Inflammatory macrophage treated with lipopolysaccharide for 1 hour (primary cell): ENCODE measurements around the gene GZF1.
A peak's percentile ranks its signal among the peaks of the same experiment; 100 is the strongest.
"Not testable (repeated sequence)": the region's sequence is repeated elsewhere in the genome, so short reads cannot be mapped to it uniquely, and the experiment has no call there.

Experiments used
- DNase-seq, 2 donors: peaks; one replicate each; pipeline ENCODE4 v3.0.0-alpha.2; 2020 to 2022

The GZF1 gene

DNA sequence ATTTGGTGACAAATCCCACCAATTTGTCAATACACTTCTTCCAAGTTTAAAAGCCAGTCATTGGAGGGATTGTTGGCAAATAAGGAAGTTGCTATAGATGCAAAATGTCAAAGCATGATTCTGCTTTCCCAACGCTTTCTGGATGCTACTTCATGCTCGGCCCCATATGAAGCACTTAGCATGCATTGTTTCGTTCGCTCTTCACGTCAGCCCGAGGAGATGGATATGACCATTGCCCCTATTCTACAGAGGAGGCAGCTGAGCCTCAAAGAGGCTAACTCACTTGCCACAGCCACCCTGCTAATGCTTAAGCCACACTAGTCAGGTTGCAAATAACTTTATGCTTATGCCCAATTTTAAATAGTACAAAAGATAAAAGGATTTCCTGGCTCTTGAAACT, 14.2 kb upstream of the GZF1 start:
- peak; percentile 18 to 24 for DNase-seq

- DNase-seq, result not testable (repeated sequence)
These were observed 13.5 kb upstream of the GZF1 start for GRCh38 chr20:23348510-23348909.

DNA sequence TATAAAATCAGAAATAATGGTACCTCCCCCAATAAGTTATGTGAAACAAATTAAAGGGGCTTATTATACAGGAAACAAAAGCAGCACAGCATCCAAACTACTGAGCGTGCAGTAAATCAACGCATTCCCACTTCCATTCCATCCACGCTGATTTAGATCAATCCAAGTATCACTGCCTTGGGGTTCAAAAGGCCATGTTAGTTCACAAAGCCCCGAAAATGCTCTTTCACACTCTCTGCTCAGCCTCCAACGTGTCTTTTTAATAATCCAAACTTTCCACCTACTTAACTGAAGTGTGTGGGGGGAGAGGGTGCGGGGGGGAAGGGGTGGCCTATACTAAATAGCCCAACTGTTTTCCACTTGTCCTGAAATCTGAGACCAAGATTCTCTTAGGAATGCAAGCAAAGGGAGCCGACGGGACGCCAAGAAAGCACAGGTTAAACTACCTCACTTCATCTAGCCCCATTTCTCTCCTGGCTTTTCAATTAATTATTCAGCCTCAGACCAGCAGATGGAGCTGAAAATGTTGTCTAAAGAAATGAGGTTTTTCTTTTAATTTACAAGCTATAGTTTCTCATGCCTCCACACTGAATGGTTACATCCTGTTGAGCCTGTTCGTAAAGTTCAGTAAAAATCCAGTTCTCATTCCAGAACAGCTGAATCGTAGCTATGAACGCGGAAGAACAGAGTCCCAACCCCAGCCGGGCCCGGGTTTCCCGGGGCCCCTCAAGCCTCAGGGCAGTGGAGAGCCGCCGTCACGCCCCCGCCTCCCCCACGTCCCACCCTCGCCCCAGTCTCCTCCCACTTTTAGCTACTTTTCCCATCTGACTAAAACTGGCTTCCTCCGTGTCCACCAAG, 12.4 kb upstream of the GZF1 start:
- DNase-seq, result no peak

GRCh38 chr20:23350196-23350903, 11.6 kb upstream of the GZF1 start, which contains the start of gene NXT1:
Gene NXT1, plus strand, starts transcription at chr20:23350791. Its CDS starts 3,251 bp downstream, at chr20:23354042.
- peak; percentile 98 to 100 for DNase-seq

- DNase-seq, result peak; percentile 19 to 25
These were observed 10.8 kb upstream of the GZF1 start for GRCh38 chr20:23350904-23351838.

DNA sequence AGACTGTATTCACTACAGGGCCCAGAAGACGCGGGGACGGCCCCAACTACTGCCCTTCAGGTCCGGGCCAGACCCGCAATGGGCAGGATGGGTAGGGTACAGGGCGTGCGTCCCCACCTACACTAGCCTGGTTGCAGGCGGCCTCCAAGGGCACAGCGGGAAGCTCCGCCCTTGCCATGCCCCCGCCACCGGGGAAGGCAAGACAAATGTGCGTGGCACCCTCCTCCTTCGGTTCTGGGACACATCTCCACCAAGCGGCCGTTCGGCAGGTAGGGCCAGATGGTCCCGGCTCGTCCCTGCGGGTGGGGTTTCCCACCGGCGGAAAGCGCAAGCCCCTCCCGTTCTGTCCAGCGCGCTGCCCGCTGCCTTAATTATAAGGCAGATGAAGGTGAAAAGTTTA, 5.8 kb upstream of the GZF1 start:
- no peak for DNase-seq

DNA sequence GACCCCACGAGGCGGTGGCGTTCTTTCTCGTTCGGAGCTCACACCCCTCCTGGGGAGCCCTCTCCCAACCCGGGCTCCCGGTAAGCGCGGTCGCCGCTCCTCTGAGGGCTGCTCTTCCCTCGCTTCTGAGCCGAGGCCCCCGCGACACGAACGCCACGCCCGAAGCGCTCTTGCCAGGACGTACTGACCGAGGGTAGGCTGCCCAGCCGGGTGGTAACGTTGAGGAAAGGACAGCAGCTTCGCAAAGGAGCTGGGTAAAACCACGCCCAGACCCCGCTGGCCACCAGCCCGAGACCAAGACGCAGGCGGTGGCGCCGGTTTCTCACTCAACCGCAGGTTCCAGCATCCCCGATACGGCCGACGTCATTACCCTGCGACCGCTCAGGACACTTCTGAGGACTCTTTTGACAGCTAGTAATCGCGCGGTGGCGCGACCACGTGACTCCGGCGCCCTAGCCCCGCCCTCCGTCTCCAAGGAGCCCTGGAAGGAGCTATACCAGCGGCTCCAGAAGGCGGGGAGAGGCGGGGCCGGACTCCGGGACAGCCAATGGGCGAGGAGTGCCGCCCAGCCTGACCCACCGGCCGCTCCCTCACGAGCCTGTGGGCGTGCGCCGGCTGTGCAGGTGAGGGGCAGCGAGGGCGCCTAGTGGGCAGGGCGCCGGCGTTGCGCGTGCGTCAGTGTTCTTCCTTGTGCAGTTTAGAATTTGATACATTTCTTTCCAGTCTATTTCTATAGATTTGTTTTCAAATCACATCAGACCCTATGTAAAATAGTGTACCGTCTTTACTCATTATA, 4.0 kb upstream of the GZF1 start:
- peak; percentile 99 for DNase-seq

DNA sequence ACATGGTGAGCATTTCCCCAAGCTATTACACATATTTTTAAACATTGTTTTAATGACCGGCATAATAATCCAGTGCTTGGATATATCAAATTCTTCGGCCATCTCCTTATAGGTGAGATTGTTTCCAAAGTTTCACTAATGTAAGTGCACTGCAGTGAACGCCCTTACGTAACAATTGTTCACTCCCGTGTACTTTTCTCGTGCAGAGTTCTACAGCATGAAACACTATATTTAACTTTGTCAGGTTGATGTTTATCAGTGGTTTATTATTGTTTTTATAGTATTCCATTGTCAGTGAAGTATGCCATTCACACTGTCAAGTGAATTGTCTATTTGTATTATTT, 3.4 kb upstream of the GZF1 start:
- no peak for DNase-seq

DNA sequence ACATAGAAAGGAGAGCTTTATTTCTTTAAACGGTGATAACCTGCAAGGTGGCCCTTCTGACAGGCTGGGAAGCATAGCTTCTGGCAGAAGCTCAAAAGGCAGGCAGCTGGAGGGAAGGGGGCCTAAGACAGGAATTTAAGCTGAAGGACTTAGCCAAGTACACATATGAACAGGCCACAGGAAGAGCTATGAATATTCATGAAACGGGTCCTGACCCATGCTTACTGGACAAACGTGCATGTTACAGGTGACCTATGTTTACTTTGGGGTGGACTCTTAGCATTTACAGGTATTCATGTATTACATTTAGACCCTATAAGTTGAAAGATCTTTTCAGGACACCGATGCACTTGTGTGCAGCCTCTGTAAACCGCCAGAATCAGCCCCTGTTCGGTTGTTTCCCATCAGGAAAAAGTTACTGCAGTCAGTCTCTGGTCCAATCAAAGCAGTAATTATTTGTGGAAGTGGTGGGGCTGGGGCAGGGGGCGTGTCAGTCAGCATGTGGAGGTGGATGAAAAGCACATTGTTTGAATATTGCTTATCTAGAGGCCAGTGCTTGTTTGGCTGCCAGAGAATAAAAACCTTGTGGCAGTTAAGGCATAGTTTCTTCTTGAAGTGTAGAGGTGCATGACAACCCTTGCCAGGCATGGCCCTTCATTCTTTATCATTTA, 2.9 kb upstream of the GZF1 start:
- DNase-seq, result no peak

DNA sequence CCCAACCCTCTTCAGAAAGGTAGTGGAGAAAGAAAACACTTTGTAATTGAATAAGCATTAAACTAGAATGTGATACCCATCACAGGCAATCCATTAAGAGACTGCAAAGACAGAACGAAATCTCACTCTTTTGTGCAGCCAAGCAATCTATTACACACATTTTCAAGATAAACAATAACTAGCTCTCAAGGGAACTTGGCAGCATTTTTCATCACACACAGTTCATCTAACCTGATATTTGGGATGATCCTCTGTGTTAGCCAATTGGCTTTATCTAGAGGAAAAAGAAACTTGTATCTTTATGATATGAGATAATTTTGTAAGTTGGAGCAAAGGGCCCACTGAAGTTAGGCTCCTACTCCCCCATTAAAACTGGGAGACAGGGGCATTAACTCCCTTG, 1.5 kb upstream of the GZF1 start:
- no peak for DNase-seq

DNA sequence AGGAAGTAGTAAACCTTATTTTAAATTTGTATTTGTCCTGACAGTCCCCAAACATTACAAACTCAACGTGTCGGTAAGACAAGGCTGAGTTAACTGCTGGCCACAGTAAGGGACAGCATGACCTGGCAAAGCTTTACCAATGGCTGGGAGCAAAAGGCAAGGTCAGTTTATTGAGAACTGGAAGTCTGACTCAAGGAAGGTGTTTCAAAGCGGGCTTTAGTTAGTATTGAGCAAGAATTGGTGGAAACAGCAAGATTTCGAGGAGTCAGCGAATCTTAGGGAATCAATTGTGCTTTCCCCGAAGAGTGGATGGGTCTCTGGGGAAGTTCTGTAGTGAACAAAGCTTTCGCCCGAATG, 885 bp upstream of the GZF1 start:
- peak; percentile 53 to 60 for DNase-seq

DNA sequence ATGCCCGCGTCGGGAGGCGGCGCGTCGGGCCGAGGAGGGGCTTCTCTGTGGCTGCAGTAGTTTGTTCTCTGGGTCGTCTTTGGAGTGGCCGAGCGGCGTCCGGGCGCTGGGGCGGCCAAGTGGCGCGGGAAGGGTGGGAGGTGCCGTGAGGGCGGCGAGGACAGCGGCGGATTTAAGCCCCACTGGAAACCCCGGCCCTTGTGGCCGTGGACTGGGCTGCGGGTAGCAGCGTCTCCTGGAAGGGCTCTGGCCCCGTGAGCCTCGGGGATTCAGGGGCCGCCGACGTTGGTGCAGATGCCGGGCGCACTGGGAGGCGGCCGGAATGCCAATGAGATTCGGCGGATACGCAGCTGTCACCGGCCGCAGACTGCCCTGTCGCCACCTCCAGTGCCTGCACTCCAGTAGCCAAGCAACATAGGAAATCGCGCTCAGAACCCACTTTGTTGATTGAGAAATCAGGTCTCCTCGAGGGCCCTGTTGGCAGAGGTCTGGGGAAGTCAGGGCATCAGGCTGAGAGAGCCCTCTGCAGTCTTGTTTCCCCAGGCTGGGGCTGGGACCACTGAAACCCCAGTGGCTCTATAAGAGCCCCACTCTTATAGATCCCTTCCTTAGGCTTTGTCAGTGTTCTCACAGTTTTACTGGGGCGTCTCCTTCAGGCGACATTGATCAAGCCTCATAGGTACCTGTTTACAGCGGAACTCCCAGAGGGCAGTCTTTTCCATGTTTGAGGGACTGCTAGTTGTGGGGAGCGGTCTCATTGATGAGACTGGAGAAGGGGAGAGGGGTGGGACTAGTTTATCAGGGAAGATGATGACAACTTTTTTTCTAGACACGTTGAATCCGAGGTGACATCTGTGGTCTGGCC, 642 bp downstream of the GZF1 start:
- DNase-seq, result peak; percentile 37 to 41

- DNase-seq, result no peak
These were observed 1.3 kb downstream of the GZF1 start for GRCh38 chr20:23363257-23363649.

- DNase-seq, result no peak
These were observed 3.6 kb downstream of the GZF1 start for GRCh38 chr20:23365390-23366165.

DNA sequence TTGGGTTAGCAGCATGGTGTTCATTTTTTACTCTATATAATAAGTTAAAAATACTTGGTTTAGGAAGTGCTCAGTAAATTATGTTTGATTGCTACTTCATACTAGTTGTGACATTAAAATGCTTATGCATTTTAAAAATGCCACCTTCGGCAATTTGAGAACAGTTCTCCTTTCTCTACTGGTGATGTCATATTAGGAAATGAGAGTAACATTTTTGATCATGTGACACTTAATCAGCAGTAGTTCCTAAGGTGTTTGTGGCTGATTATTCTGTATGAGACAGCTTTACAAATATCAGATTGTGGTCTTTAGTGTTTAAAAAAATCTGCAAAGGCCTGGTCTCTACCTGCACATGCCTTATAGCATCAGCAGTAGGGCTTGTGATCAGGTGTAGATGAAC, 4.4 kb downstream of the GZF1 start:
- peak; percentile 76 to 78 for DNase-seq

DNA sequence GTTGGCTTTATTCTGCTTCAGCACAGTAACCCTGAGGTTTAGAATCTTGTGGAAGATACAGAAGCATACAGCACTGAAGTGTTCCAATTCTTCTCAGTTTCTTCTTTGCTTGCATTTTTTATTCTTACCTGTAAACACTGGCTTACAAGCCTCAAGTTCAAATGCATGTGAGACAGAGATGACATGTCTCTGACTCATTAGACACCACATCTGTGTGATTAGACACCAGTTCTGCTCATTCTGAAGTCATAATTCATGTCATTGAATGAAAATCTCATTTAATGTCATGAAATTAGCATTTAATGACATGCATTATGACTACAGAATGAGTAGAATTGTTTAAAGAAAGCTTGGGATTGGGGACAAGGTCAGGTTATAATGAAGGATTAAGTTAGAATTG, 5.8 kb downstream of the GZF1 start:
- no peak for DNase-seq

GRCh38 chr20:23368316-23369071, 6.5 kb downstream of the GZF1 start:
- no peak for DNase-seq

DNA sequence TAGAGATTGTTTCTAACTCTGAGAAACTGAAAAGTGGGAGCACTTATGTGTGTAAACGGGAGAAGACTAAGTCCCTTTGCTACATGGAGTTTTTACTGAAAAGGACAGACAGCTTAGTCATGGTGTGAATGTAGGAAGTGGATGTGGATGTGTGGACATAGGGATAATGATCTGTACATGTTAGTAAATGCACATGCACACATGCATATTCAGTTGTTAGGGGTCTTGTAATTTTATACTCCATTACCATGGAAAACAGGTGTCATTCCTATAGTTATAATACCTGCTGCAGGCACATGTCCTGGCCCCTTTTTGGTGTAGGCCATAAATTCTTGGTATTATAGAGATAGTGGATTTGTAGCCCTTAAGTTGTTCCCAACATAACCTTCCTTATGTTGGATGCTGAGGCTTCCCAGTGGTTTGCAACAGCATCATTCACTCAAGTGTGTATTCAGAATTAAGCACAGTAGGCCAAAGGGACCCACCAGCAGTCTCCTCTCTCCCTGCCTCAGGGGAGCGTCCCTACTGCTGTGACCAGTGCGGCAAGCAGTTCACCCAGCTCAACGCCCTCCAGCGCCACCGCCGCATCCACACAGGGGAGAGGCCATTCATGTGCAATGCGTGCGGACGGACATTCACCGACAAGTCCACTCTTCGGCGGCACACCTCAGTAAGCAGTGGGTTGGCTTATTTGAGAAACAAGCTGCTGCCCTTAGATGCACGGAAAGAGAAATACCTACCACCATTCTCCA, 7.3 kb downstream of the GZF1 start:
- DNase-seq, result no peak
